H9 (cell line): ENCODE measurements around the gene COL8A2. TPM values are rescaled to one million over a fixed set of nuclear protein-coding genes. Genes with fewer than 3 reads are reported as not detected.

Experiments used
- DNase-seq: peaks from one replicate; pipeline ENCODE4 v3.0.0-alpha.2; 2017
- H2AFZ ChIP-seq: one replicate; pipeline ENCODE4 v1.6.1; 2013; ENCODE audit warnings: mild to moderate bottlenecking, low read length, control low read depth, moderate library complexity
- H2AK5ac ChIP-seq: 2 replicates; pipeline ENCODE4 v1.6.1; 2013; ENCODE audit warnings: low read length, control low read depth, mixed read lengths; ENCODE audit not compliant: insufficient read length
- H2BK120ac ChIP-seq: one replicate; pipeline ENCODE4 v1.6.1; 2013; ENCODE audit warnings: low read depth, mild to moderate bottlenecking, low read length, control low read depth, inconsistent platforms; ENCODE audit not compliant: poor library complexity, severe bottlenecking
- H2BK12ac ChIP-seq: 2 replicates; pipeline ENCODE4 v1.6.1; 2013; ENCODE audit warnings: low read length, control low read depth, mixed read lengths, low read depth; ENCODE audit not compliant: insufficient read length
- H2BK15ac ChIP-seq: 2 replicates; pipeline ENCODE4 v1.6.1; 2013; ENCODE audit warnings: low read depth, low read length, control low read depth
- H2BK20ac ChIP-seq: one replicate; pipeline ENCODE4 v1.6.1; 2013; ENCODE audit warnings: low read depth, mild to moderate bottlenecking, low read length, control low read depth, inconsistent platforms; ENCODE audit not compliant: poor library complexity, severe bottlenecking
- H2BK5ac ChIP-seq: 2 replicates; pipeline ENCODE4 v1.6.1; 2013; ENCODE audit warnings: low read length, control low read depth, mixed read lengths; ENCODE audit not compliant: insufficient read length
- H3K14ac ChIP-seq: 2 replicates; pipeline ENCODE4 v1.6.1; 2013; ENCODE audit warnings: low read length, control low read depth; ENCODE audit not compliant: insufficient read depth
- H3K18ac ChIP-seq: 2 replicates; pipeline ENCODE4 v1.6.1; 2013; ENCODE audit warnings: low read depth, mild to moderate bottlenecking, mixed read lengths, low read length, control low read depth; ENCODE audit not compliant: insufficient read length
- H3K23ac ChIP-seq: 2 replicates; pipeline ENCODE4 v1.6.1; 2013; ENCODE audit warnings: low read length, control low read depth, mixed read lengths, low read depth; ENCODE audit not compliant: insufficient read length
- H3K23me2 ChIP-seq: 2 replicates; pipeline ENCODE4 v1.6.1; 2013; ENCODE audit warnings: low read depth, mild to moderate bottlenecking, mixed read lengths, low read length, control low read depth; ENCODE audit not compliant: insufficient read length, poor library complexity, severe bottlenecking
- H3K27ac ChIP-seq: 2 replicates; pipeline ENCODE4 v1.5.1; 2013; ENCODE audit warnings: low read length, control low read depth, mixed read lengths, low read depth; ENCODE audit not compliant: insufficient read length
- H3K27me3 ChIP-seq: 2 replicates; pipeline ENCODE4 v1.6.1; 2013; ENCODE audit warnings: low read length, control low read depth, inconsistent platforms; ENCODE audit not compliant: insufficient read depth
- H3K4ac ChIP-seq: 2 replicates; pipeline ENCODE4 v1.6.1; 2013; ENCODE audit warnings: low read depth, mild to moderate bottlenecking, control low read depth, inconsistent platforms, low read length, moderate library complexity
- H3K4me1 ChIP-seq: 2 replicates; pipeline ENCODE4 v1.6.1; 2013; ENCODE audit warnings: low read length, control low read depth, inconsistent platforms; ENCODE audit not compliant: insufficient read depth
- H3K4me2 ChIP-seq: 2 replicates; pipeline ENCODE4 v1.6.1; 2013; ENCODE audit warnings: low read length, control low read depth, mixed read lengths; ENCODE audit not compliant: insufficient read length, insufficient read depth
- H3K56ac ChIP-seq: 2 replicates; pipeline ENCODE4 v1.6.1; 2013; ENCODE audit warnings: low read depth, mild to moderate bottlenecking, mixed read lengths, low read length, control low read depth; ENCODE audit not compliant: insufficient read length
- H3K79me1 ChIP-seq: 2 replicates; pipeline ENCODE4 v1.6.1; 2013; ENCODE audit warnings: low read depth, mild to moderate bottlenecking, moderate library complexity, low read length, control low read depth, inconsistent platforms; ENCODE audit not compliant: insufficient read depth, poor library complexity, severe bottlenecking
- H3K79me2 ChIP-seq: 2 replicates; pipeline ENCODE4 v1.6.1; 2013; ENCODE audit warnings: low read length, control low read depth, inconsistent platforms; ENCODE audit not compliant: insufficient read depth
- H3K9ac ChIP-seq: 2 replicates; pipeline ENCODE4 v1.6.1; 2013; ENCODE audit warnings: low read length, control low read depth, mixed read lengths; ENCODE audit not compliant: insufficient read length; ENCODE audit errors: extremely low read depth
- H3K9me3 ChIP-seq: one replicate; pipeline ENCODE4 v1.6.1; 2013; ENCODE audit warnings: low read depth, low read length, inconsistent platforms; ENCODE audit not compliant: control insufficient read depth
- H3T11ph ChIP-seq: one replicate; pipeline ENCODE4 v1.6.1; 2013; ENCODE audit warnings: mild to moderate bottlenecking, low read length, control low read depth, inconsistent platforms
- H4K20me1 ChIP-seq: one replicate; pipeline ENCODE4 v1.6.1; 2013; ENCODE audit not compliant: control insufficient read depth, insufficient read length, insufficient read depth
- H4K5ac ChIP-seq: 2 replicates; pipeline ENCODE4 v1.6.1; 2013; ENCODE audit warnings: low read depth, mild to moderate bottlenecking, mixed read lengths, low read length, control low read depth; ENCODE audit not compliant: insufficient read length
- H4K8ac ChIP-seq: replicated peaks from 2 replicates; pipeline ENCODE4 v1.6.1; 2013; ENCODE audit warnings: low read length, control low read depth, mixed read lengths, low read depth; ENCODE audit not compliant: insufficient read length
- H4K91ac ChIP-seq: 2 replicates; pipeline ENCODE4 v1.6.1; 2013; ENCODE audit warnings: low read depth, mild to moderate bottlenecking, moderate library complexity, mixed read lengths, low read length, control low read depth; ENCODE audit not compliant: insufficient read length
- H3K27ac Mint-ChIP-seq, 3 experiments: 2 replicates in 2 of 3; 3 replicates in 1 of 3; pipeline ENCODE4 v1.8.0; 2020 to 2021; ENCODE audit warnings: mixed read lengths in 3 of 3, mild to moderate bottlenecking in 1 of 3, moderate library complexity in 1 of 3
- H3K27me3 Mint-ChIP-seq: 2 replicates; pipeline ENCODE4 v1.8.0; 2021; ENCODE audit warnings: low read depth, mild to moderate bottlenecking, moderate library complexity, mixed read lengths
- H3K36me3 Mint-ChIP-seq, 3 experiments: 2 replicates in 2 of 3; 3 replicates in 1 of 3; pipeline ENCODE4 v1.8.0; 2020 to 2021; ENCODE audit warnings: low read depth in 3 of 3, mixed read lengths in 3 of 3; ENCODE audit not compliant: insufficient read depth in 1 of 3
- H3K4me1 Mint-ChIP-seq, 2 experiments: 2 replicates each; pipeline ENCODE4 v1.8.0; 2020; ENCODE audit warnings: mixed read lengths in 2 of 2
- H3K4me3 Mint-ChIP-seq, 2 experiments: 2 replicates in 1 of 2; 3 replicates in 1 of 2; pipeline ENCODE4 v1.8.0; 2020 to 2021; ENCODE audit warnings: mild to moderate bottlenecking in 2 of 2, mixed read lengths in 2 of 2, moderate library complexity in 1 of 2
- H3K9me3 Mint-ChIP-seq, 2 experiments: 2 replicates in 1 of 2; 3 replicates in 1 of 2; pipeline ENCODE4 v1.8.0; 2020; ENCODE audit warnings: mild to moderate bottlenecking in 2 of 2, mixed read lengths in 2 of 2, moderate library complexity in 1 of 2
- WGBS: extraction: QIAGEN DNeasy Blood & Tissue Kit; methylation state at CpG from one replicate; pipeline ENCODE4 v1.1.7; 2013; ENCODE audit warnings: missing lambda C conversion rate, low lambda C conversion rate, mixed read lengths; ENCODE audit not compliant: insufficient read length; ENCODE audit errors: extremely low coverage; 5-methylcytosine and 5-hydroxymethylcytosine counted together
- total RNA-seq: library from RNA; stranded (reverse); gene quantifications from 2 replicates; pipeline ENCODE4 v1.2.1, GENCODE V29; 2021
- TF ChIP-seq, protein P1 (sequence below): fragments of 200-600 bp; sonication (generic); conservative IDR thresholded peaks from 3 replicates; pipeline ENCODE4 v1.8.0; 2021; ENCODE audit warnings: antibody characterized with exemption, mild to moderate bottlenecking

COL8A2 gene
- total RNA-seq, 1 experiment from 2014 or later: 1.5 TPM

GRCh38 chr1:36080801-36081200 is 44.2 kb downstream of the COL8A2 start:
- WGBS: no CpG with 5 or more reads among the region's 6 CpGs
- Histone ChIP-seq H3K23ac (no peak overlapping the region), H4K5ac (no peak overlapping the region), H3K79me2 (no peaks in the 10 kb centered on the region), H2BK20ac (no peak overlapping the region), H3K4ac (no peak overlapping the region), H3K23me2 (peaks cover 8% of the 10 kb centered on the region), H3T11ph (no peak overlapping the region), H3K9me3 (no peaks in the 10 kb centered on the region), H3K27me3 (no peaks in the 10 kb centered on the region), H2BK15ac (no peak overlapping the region), H4K8ac (no peak overlapping the region), H2BK12ac (no peak overlapping the region), H3K18ac (no peak overlapping the region), H3K79me1 (no peaks in the 10 kb centered on the region), H3K14ac (no peak overlapping the region), H4K91ac (no peak overlapping the region), H2BK120ac (no peak overlapping the region), H3K4me1 (no peaks in the 10 kb centered on the region), H2BK5ac (no peak overlapping the region), H3K4me2 (no peak overlapping the region), H2AK5ac (no peak overlapping the region), H3K27ac (no peak overlapping the region), H3K56ac (no peak overlapping the region), H2AFZ (no peak overlapping the region), H3K9ac (no peak overlapping the region), H4K20me1 (no peaks in the 10 kb centered on the region)
- no peak for DNase-seq
- peaks cover 9% of the 10 kb centered on the region in 2 experiments; a peak in 3 of 4 replicates for H3K4me1 Mint-ChIP-seq
- H3K4me3 Mint-ChIP-seq: no peak overlapping the region
- H3K9me3 Mint-ChIP-seq: no peaks in the 10 kb centered on the region
- TF ChIP-seq, protein P1, sequence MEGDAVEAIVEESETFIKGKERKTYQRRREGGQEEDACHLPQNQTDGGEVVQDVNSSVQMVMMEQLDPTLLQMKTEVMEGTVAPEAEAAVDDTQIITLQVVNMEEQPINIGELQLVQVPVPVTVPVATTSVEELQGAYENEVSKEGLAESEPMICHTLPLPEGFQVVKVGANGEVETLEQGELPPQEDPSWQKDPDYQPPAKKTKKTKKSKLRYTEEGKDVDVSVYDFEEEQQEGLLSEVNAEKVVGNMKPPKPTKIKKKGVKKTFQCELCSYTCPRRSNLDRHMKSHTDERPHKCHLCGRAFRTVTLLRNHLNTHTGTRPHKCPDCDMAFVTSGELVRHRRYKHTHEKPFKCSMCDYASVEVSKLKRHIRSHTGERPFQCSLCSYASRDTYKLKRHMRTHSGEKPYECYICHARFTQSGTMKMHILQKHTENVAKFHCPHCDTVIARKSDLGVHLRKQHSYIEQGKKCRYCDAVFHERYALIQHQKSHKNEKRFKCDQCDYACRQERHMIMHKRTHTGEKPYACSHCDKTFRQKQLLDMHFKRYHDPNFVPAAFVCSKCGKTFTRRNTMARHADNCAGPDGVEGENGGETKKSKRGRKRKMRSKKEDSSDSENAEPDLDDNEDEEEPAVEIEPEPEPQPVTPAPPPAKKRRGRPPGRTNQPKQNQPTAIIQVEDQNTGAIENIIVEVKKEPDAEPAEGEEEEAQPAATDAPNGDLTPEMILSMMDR: no peak
- H3K36me3 Mint-ChIP-seq: no peaks in the 10 kb centered on the region
- H3K27ac Mint-ChIP-seq: no peak overlapping the region
- peaks cover 14% of the 10 kb centered on the region for H3K27me3 Mint-ChIP-seq
